ENCODE measurements around the gene HP1BP3. TPM values are rescaled to one million over a fixed set of nuclear protein-coding genes. Genes with fewer than 3 reads are reported as not detected.

The HP1BP3 gene
- total and polyA plus RNA-seq, 12 donors = 52.5 to 229 (median 178) TPM

DNA sequence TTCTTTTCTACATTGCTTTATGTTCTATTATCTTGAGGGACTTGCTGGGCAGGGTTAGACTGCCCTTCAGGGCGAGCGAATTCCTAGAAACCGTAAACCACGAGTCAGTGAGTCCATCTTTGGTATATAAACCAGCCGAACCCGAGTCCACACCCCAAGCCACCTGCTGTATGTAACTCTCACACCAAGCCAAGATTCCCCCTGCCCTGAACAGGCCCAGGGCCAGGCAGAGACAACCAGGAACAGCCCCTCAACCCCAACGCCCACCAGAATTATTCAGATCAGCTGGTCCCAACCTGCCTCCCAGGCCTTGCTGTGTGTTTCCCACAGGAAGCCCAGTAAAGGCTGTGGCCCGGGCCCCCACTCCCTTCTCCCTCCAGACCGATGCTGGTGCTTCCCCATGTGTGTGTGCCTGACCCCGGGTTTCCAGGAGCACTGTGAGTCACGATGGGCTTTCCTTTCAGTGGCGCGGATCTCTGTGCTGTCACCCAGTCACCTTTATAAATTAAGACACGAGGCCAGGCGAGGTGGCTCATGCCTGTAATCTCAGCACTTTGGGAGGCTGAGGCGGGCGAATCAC is 86.4 kb downstream of the HP1BP3 start:
- Histone ChIP-seq H3K4me3 (no peak overlapping the region), H3K27ac (no peak overlapping the region), H3K4me1 (replicated peaks in 1 of 2) (peaks cover 0 to 5% of the 10 kb centered on the region in 2 donors), H3K9me3 (replicated peaks in 1 of 3) (no peaks in the 10 kb centered on the region), H3K36me3 (replicated peaks in 1 of 2) (no peaks in the 10 kb centered on the region), H3K27me3 (no peaks in the 10 kb centered on the region)
- no peak for DNase-seq
- intact Hi-C loops (cut with DNase I) = no loop called here
- WGBS, 4 donors = 84 to 92% (median 89%) methylated on average over 11 to 17 of the region's 17 CpGs
- TF ChIP-seq, protein P1, sequence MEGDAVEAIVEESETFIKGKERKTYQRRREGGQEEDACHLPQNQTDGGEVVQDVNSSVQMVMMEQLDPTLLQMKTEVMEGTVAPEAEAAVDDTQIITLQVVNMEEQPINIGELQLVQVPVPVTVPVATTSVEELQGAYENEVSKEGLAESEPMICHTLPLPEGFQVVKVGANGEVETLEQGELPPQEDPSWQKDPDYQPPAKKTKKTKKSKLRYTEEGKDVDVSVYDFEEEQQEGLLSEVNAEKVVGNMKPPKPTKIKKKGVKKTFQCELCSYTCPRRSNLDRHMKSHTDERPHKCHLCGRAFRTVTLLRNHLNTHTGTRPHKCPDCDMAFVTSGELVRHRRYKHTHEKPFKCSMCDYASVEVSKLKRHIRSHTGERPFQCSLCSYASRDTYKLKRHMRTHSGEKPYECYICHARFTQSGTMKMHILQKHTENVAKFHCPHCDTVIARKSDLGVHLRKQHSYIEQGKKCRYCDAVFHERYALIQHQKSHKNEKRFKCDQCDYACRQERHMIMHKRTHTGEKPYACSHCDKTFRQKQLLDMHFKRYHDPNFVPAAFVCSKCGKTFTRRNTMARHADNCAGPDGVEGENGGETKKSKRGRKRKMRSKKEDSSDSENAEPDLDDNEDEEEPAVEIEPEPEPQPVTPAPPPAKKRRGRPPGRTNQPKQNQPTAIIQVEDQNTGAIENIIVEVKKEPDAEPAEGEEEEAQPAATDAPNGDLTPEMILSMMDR (IDR thresholded peaks at IDR 0.05) = no peak
- no peak for TF ChIP-seq POLR2A (IDR thresholded peaks at IDR 0.05)

DNA sequence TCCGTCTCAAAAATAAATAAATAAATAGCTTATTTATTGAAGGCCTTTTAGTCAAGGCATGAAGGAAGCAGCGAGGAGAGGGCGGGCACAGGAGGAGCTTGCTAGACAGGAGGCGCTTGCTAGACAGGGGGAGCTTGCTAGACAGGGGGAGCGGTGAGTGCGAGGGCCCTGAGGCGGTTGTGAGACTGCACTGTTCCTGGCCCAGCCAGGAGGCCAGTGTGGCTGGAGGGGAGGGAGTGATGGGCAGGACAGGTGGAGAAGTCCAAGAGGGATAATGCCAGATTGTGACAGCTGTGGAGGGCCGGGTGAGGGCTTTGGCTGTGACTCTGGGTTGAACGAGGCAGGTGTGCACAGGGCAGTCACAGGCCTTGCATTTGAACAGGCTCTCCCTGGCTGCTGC is 87.5 kb downstream of the HP1BP3 start:
- H3K27me3 ChIP-seq = no peaks in the 10 kb centered on the region
- WGBS, 4 donors = 88 to 93% (median 90%) methylated on average over 9 of the region's 9 CpGs
- H3K9me3 ChIP-seq (replicated peaks in 1 of 3) = no peaks in the 10 kb centered on the region
- TF ChIP-seq, protein P1 (IDR thresholded peaks at IDR 0.05) = no peak
- no peak for TF ChIP-seq POLR2A (IDR thresholded peaks at IDR 0.05)
- H3K36me3 ChIP-seq (replicated peaks in 1 of 2) = no peaks in the 10 kb centered on the region
- intact Hi-C loops (cut with DNase I) = loop anchor here (5.0 kb wide), 1 partner anchor 493 kb away; no protein-coding TSS in a partner anchor
- H3K4me3 ChIP-seq = no peak overlapping the region
- no peak for DNase-seq
- H3K4me1 ChIP-seq (replicated peaks in 1 of 2) = peaks cover 0 to 5% of the 10 kb centered on the region in 2 donors
- H3K27ac ChIP-seq = no peak overlapping the region

DNA sequence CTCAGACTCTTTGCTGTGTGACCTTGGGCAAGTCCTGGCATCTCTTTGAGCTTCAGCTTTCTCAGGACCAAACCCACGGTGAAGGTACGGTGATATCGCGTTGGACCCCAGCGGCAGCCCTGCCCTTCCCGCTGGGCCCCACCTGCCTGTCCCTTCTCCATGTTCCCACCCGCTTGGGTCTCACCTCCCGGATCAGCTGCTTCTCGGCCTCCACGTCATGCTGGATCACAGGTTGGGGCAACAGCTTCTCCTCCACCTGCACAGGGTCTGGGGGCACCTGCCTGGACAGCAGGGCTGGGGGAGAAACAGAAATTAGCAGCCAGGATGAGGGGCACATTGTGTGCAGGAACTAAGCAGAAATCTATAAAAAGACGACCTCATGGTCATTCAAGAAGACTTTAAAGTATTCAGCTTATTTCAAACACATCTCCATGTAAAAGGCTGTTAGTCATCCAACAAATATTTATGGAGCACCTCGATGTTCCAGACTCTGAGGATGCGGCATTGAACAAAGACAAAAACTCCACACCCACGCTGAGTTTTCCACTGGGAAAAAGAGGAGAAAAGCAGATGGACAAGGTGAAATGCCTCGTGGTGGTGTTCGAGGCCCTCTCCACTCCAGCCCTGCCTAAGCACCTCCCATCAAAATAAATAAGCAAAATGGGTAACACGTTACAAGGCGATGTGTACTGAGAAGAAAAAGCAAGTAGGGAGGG is 88.8 kb downstream of the HP1BP3 start:
- no peak for DNase-seq
- TF ChIP-seq, protein P1 (IDR thresholded peaks at IDR 0.05) = no peak
- no peak for TF ChIP-seq POLR2A (IDR thresholded peaks at IDR 0.05)
- intact Hi-C loops (cut with DNase I) = loop anchor here (5.0 kb wide), 1 partner anchor 494 kb away; no protein-coding TSS in a partner anchor
- no peak overlapping the region for H3K4me3 ChIP-seq
- H3K27me3 ChIP-seq = no peaks in the 10 kb centered on the region
- no peak overlapping the region for H3K27ac ChIP-seq
- no peaks in the 10 kb centered on the region for H3K36me3 ChIP-seq (replicated peaks in 1 of 2)
- H3K9me3 ChIP-seq (replicated peaks in 1 of 3) = no peaks in the 10 kb centered on the region
- peaks cover 0 to 5% of the 10 kb centered on the region in 2 donors for H3K4me1 ChIP-seq (replicated peaks in 1 of 2)
- WGBS, 4 donors = 83 to 88% (median 85%) methylated on average over 18 of the region's 18 CpGs

DNA sequence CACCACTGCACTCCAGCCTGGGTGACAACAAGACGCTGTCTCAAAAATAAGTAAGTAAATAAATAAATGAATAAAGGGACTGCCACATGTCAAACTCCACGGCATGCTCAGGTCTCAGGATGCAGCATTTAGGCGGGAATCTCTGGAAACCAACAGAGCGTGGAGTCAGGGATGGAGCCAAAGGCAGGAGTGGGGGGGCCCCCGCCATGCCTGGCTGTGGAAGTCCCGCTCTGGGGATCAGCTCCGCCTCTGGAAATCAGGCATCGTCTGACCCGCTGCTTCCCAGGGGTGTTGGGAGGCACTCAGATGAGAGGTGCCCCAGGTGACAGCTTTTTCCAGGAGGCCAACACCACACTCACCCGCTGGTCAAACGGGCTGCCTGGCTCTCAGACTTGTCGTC is 89.5 kb downstream of the HP1BP3 start:
- H3K36me3 ChIP-seq (replicated peaks in 1 of 2) = no peaks in the 10 kb centered on the region
- no peaks in the 10 kb centered on the region for H3K9me3 ChIP-seq (replicated peaks in 1 of 3)
- no peak overlapping the region for H3K27ac ChIP-seq
- intact Hi-C loops (cut with DNase I) = loop anchor here (5.0 kb wide), 1 partner anchor 495 kb away; no protein-coding TSS in a partner anchor
- H3K4me1 ChIP-seq (replicated peaks in 1 of 2) = peaks cover 0 to 5% of the 10 kb centered on the region in 2 donors
- no peak for DNase-seq
- H3K27me3 ChIP-seq = no peaks in the 10 kb centered on the region
- WGBS, 4 donors = 86 to 91% (median 87%) methylated on average over 7 to 12 of the region's 12 CpGs
- TF ChIP-seq POLR2A (IDR thresholded peaks at IDR 0.05) = no peak
- TF ChIP-seq, protein P1 (IDR thresholded peaks at IDR 0.05) = no peak
- no peak overlapping the region for H3K4me3 ChIP-seq
